HepG2 (cell line): ENCODE data around the gene MSI2. TPM values are rescaled to one million over a fixed set of nuclear protein-coding genes. Genes with fewer than 3 reads are reported as not detected.

Source experiments
- ATAC-seq: fragments of 200-7000 bp; cut with Tn5 transposase; 3 replicates; pipeline ENCODE4 v1.9.1; 2020; ENCODE audit warnings: mild to moderate bottlenecking, moderate library complexity
- BruUV-seq: library from RNA; stranded (reverse); fragments of 400-500 nt; replicated peaks from 2 replicates; lab custom pipeline; 2021; lab: Mats Ljungman, UMichigan
- CTCF ChIA-PET: fragments of 300-600 bp; formaldehyde crosslinking; extraction: SDS; loops from one replicate; lab custom pipeline; 2021; ENCODE audit warnings: low total read pairs, inconsistent platforms, low intra/inter-chr PET ratio; lab: Yijun Ruan, JAX
- POLR2A ChIA-PET: fragments of 350-600 bp; sonication (Branson Sonifier 250); formaldehyde crosslinking; loops from one replicate; lab custom pipeline; 2020; ENCODE audit warnings: antibody characterized with exemption, inconsistent platforms; lab: Yijun Ruan, JAX
- DNase-seq: peaks from one replicate; pipeline ENCODE4 v3.0.0-alpha.2; 2015; ENCODE audit warnings: low spot score
- FAIRE-seq: peaks from 3 replicates; lab custom pipeline; 2011; peaks lifted over from hg19 to GRCh38; lab: Jason Lieb, UNC
- H2AFZ ChIP-seq: one replicate; pipeline ENCODE4 v1.6.1; 2011; ENCODE audit warnings: low read length, inconsistent platforms
- H3K27ac ChIP-seq: fragments of 300-600 bp; 3 replicates; pipeline ENCODE4 v1.8.0; 2011; ENCODE audit warnings: mixed run types, mild to moderate bottlenecking, mixed read lengths, low read length, inconsistent platforms; ENCODE audit not compliant: insufficient read depth; ENCODE audit errors: extremely low read length
- H3K27me3 ChIP-seq, 2 experiments: fragments of 200-600 bp in 1 of 2; 2 replicates in 1 of 2; 3 replicates in 1 of 2; pipeline versions ENCODE4 v1.6.0 to v1.8.0; 2011; ENCODE audit warnings: low read length in 2 of 2, mild to moderate bottlenecking in 2 of 2, moderate library complexity in 2 of 2, inconsistent platforms in 1 of 2; ENCODE audit not compliant: insufficient read depth in 2 of 2, control insufficient read depth in 1 of 2
- H3K36me3 ChIP-seq, 2 experiments: fragments of 200-600 bp in 1 of 2; replicated peaks in 1 of 2; 2 replicates in 1 of 2; 3 replicates in 1 of 2; pipeline versions ENCODE4 v1.5.1 to v1.8.0; 2011; ENCODE audit warnings: low read length in 2 of 2, inconsistent platforms in 1 of 2; ENCODE audit not compliant: insufficient read depth in 2 of 2, control insufficient read depth in 1 of 2
- H3K4me1 ChIP-seq: 2 replicates; pipeline ENCODE4 v1.5.1; 2012; ENCODE audit warnings: low read length, inconsistent platforms; ENCODE audit not compliant: insufficient read depth
- H3K4me2 ChIP-seq: 2 replicates; pipeline ENCODE4 v1.6.0; 2011; ENCODE audit warnings: low read depth, low read length, inconsistent platforms
- H3K4me3 ChIP-seq, 3 experiments: fragments of 200-600 bp in 1 of 3; sonication (generic), shearing (Covaris generic) in 1 of 3; replicated peaks in 1 of 3; 2 replicates each; pipeline ENCODE4 v1.5.1; 2011 to 2016; ENCODE audit warnings: low read length in 3 of 3, inconsistent platforms in 2 of 3, low read depth in 2 of 3, mild to moderate bottlenecking in 2 of 3, control low read depth in 1 of 3, mixed read lengths in 1 of 3; ENCODE audit not compliant: insufficient read depth in 1 of 3
- H3K79me2 ChIP-seq: one replicate; pipeline ENCODE4 v1.6.1; 2011; ENCODE audit warnings: low read length, inconsistent platforms; ENCODE audit not compliant: insufficient read depth
- H3K9ac ChIP-seq: 2 replicates; pipeline ENCODE4 v1.6.0; 2011; ENCODE audit warnings: mild to moderate bottlenecking, low read depth, low read length, inconsistent platforms; ENCODE audit not compliant: insufficient read depth
- H3K9me3 ChIP-seq: 2 replicates; pipeline ENCODE4 v1.5.1; 2012; ENCODE audit warnings: mild to moderate bottlenecking, low read length
- H4K20me1 ChIP-seq: 2 replicates; pipeline ENCODE4 v1.6.0; 2011; ENCODE audit warnings: inconsistent platforms, mild to moderate bottlenecking, low read length, moderate library complexity; ENCODE audit not compliant: insufficient read depth
- CTCF ChIP-seq: sonication (generic); formaldehyde crosslinking; IDR thresholded peaks from 2 replicates; pipeline ENCODE4 v1.5.0; 2020; ENCODE audit warnings: mild to moderate bottlenecking, missing genetic modification reagents, moderate library complexity
- ZBTB38 ChIP-seq: sonication (generic); formaldehyde crosslinking; IDR thresholded peaks from 2 replicates; pipeline ENCODE4 v1.5.1; 2020; ENCODE audit warnings: mild to moderate bottlenecking, missing genetic modification reagents
- ZFYVE20 ChIP-seq: sonication (generic); formaldehyde crosslinking; IDR thresholded peaks from 2 replicates; pipeline ENCODE4 v1.8.0; 2023; ENCODE audit warnings: low read depth, mild to moderate bottlenecking, moderate library complexity, missing genetic modification reagents, borderline replicate concordance
- ZNF687 ChIP-seq: sonication (generic); formaldehyde crosslinking; IDR thresholded peaks from 2 replicates; pipeline ENCODE4 v1.5.1; 2020; ENCODE audit warnings: mild to moderate bottlenecking, missing genetic modification reagents, moderate library complexity
- ZNF737 ChIP-seq: sonication (generic); formaldehyde crosslinking; IDR thresholded peaks from 2 replicates; pipeline ENCODE4 v1.5.0; 2020; ENCODE audit warnings: missing genetic modification reagents, mild to moderate bottlenecking, borderline replicate concordance
- WGBS: methylation state at CpG from one replicate; pipeline ENCODE4 v1.1.6; 2017; ENCODE audit warnings: low lambda C conversion rate; 5-methylcytosine and 5-hydroxymethylcytosine counted together
- in situ Hi-C: cut with HindIII; loops from 2 replicates; pipeline ENCODE4 v1.10.0; 2017; ENCODE audit warnings: low pct_unique_long_range_greater_than_20kb; ENCODE audit not compliant: extremely low pct_ligation_motif_present
- intact Hi-C: fragments of 100-400 bp; cut with micrococcal nuclease; formaldehyde crosslinking; loops from one replicate; pipeline ENCODE4 v1.10.0; 2022; ENCODE audit not compliant: unreplicated experiment
- polyA plus RNA-seq, 8 experiments: library from polyadenylated mRNA; depleted of rRNA in 3 of 8; stranded (reverse) in 7 of 8; unstranded in 1 of 8; fragments of >200 nt; fragmentation: Illumina TruSeq in 4 of 8; extraction: Trizol in 4 of 8; gene quantifications; 2 replicates each; pipeline versions ENCODE4 v1.2.1 to v1.2.3, GENCODE V29; 2011 to 2016; ENCODE audit warnings: low read depth in 4 of 8, missing spikeins in 1 of 8, mixed read lengths in 1 of 8; ENCODE audit not compliant: insufficient read depth in 1 of 8
- total RNA-seq, 5 experiments: library from RNA; depleted of rRNA; stranded (reverse); fragments of >200 nt; fragmentation: Illumina TruSeq; extraction: Trizol; gene quantifications; 2 replicates each; pipeline ENCODE4 v1.2.3, GENCODE V29; 2016; ENCODE audit warnings: low read depth in 1 of 5

Gene MSI2
- total and polyA plus RNA-seq, 2 of the 13 experiments (the other 11 are each of a cell fraction or from before 2014, with no cell fraction given), result 77.5 to 78.4 TPM

- no peak for DNase-seq
- in situ Hi-C loops (no loop called here), intact Hi-C loops (loop anchor here (5.0 kb wide), 1 partner anchor 62 kb away; no protein-coding TSS in a partner anchor)
- BruUV-seq, result no TSS peak
- no peaks in the 10 kb centered on the region for H4K20me1 ChIP-seq
- peaks cover 87% of the 10 kb centered on the region for H3K4me1 ChIP-seq
- H3K9ac ChIP-seq, result no peak overlapping the region
- H3K79me2 ChIP-seq, result peaks cover 7% of the 10 kb centered on the region
- TF ChIP-seq CTCF (CRISPR knock-in tag) (no peak), ZNF687 (CRISPR knock-in tag) (peak; percentile 32; the same call in 1 of the 2 replicates), ZNF737 (CRISPR knock-in tag) (0 out of 2 replicates have a peak, but pooled peaks have one; percentile 52), ZBTB38 (CRISPR knock-in tag) (peak; percentile 55), ZFYVE20 (CRISPR knock-in tag) (no peak)
- no peak overlapping the region for H3K4me2 ChIP-seq
- H2AFZ ChIP-seq, result no peak overlapping the region
- H3K27me3 ChIP-seq, result no peaks in the 10 kb centered on the region
- POLR2A ChIA-PET, result interaction anchor here (1.4 to 8.2 kb wide), 2 partner anchors 17 to 63 kb away, joined by 7 to 113 read pairs; no protein-coding TSS in a partner anchor
- H3K27ac ChIP-seq, result peak overlapping the region; percentile 62
- ATAC-seq, result no peak
- H3K4me3 ChIP-seq, result no peak overlapping the region
- 97% methylated on average over 8 of the region's 11 CpGs for WGBS
- H3K9me3 ChIP-seq, result no peaks in the 10 kb centered on the region
- CTCF ChIA-PET, result no interaction called here
- FAIRE-seq, result no peak
- H3K36me3 ChIP-seq, result peaks cover 0 to 7% of the 10 kb centered on the region in 2 experiments; a peak in 2 of 5 replicates
Observed at GRCh38 chr17:57579245-57579644, 322.9 kb downstream of the MSI2 start.
